ENCODE results near the gene PDE6A.

GRCh38 chr5:149881874-149882273 is 62.7 kb downstream of the PDE6A start:
- TF ChIP-seq CTCF (IDR thresholded peaks at IDR 0.05; ENCODE audit: low read depth, low read length, missing input control), result no peak
- no peak for TF ChIP-seq ATF3 (IDR thresholded peaks at IDR 0.05)
- no peak for TF ChIP-seq JUND (IDR thresholded peaks at IDR 0.05)
- no peak for TF ChIP-seq RAD21 (IDR thresholded peaks at IDR 0.05)
- TF ChIP-seq FOXA1 (IDR thresholded peaks at IDR 0.05), result no peak
- no peak for TF ChIP-seq YY1 (IDR thresholded peaks at IDR 0.05)
- TF ChIP-seq GABPA (IDR thresholded peaks at IDR 0.05 in 1 of 2, conservative IDR thresholded peaks at IDR 0.05 in 1 of 2), result no peak
- TF ChIP-seq, protein P1, sequence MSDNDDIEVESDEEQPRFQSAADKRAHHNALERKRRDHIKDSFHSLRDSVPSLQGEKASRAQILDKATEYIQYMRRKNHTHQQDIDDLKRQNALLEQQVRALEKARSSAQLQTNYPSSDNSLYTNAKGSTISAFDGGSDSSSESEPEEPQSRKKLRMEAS (IDR thresholded peaks at IDR 0.05), result no peak
- TF ChIP-seq, protein P2, sequence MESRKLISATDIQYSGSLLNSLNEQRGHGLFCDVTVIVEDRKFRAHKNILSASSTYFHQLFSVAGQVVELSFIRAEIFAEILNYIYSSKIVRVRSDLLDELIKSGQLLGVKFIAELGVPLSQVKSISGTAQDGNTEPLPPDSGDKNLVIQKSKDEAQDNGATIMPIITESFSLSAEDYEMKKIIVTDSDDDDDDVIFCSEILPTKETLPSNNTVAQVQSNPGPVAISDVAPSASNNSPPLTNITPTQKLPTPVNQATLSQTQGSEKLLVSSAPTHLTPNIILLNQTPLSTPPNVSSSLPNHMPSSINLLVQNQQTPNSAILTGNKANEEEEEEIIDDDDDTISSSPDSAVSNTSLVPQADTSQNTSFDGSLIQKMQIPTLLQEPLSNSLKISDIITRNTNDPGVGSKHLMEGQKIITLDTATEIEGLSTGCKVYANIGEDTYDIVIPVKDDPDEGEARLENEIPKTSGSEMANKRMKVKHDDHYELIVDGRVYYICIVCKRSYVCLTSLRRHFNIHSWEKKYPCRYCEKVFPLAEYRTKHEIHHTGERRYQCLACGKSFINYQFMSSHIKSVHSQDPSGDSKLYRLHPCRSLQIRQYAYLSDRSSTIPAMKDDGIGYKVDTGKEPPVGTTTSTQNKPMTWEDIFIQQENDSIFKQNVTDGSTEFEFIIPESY (IDR thresholded peaks at IDR 0.05), result no peak
- no peak for TF ChIP-seq EGR1 (IDR thresholded peaks at IDR 0.05; ENCODE audit: low read depth in 2 of 2)

All from liver (tissue), 3 donors.